Spleen (tissue), 11 donors: ENCODE data around the gene SHISA6. TPM values are rescaled to one million over a fixed set of nuclear protein-coding genes. Genes with fewer than 3 reads are reported as not detected.

Source experiments
- DNase-seq: peaks from one replicate; pipeline ENCODE4 v3.0.0-alpha.2; 2020
- H3K27ac ChIP-seq, 8 donors: fragments of 200-600 bp; sonication (generic) in 7 of 8; 1 replicate in 4 of 8; 2 replicates in 4 of 8; pipeline versions ENCODE4 v1.5.0 to v1.8.0; 2016 to 2021; ENCODE audit warnings: inconsistent platforms in 4 of 8, mild to moderate bottlenecking in 4 of 8, moderate library complexity in 1 of 8
- H3K27me3 ChIP-seq, 7 donors: fragments of 200-600 bp; sonication (generic) in 6 of 7; replicated peaks in 1 of 7; 1 replicate in 4 of 7; 2 replicates in 3 of 7; pipeline versions ENCODE4 v1.5.0 to v1.8.0; 2016 to 2021; ENCODE audit warnings: inconsistent platforms in 3 of 7, mild to moderate bottlenecking in 1 of 7
- H3K36me3 ChIP-seq, 6 donors: fragments of 200-600 bp; sonication (generic) in 5 of 6; 1 replicate in 4 of 6; 2 replicates in 2 of 6; pipeline versions ENCODE4 v1.5.0 to v1.8.0; 2016 to 2021; ENCODE audit warnings: inconsistent platforms in 2 of 6
- H3K4me1 ChIP-seq, 6 donors: fragments of 200-600 bp; sonication (generic) in 5 of 6; 1 replicate in 3 of 6; 2 replicates in 3 of 6; pipeline versions ENCODE4 v1.5.0 to v1.8.0; 2016 to 2021; ENCODE audit warnings: inconsistent platforms in 3 of 6
- H3K4me3 ChIP-seq, 8 donors: fragments of 200-600 bp; sonication (generic) in 7 of 8; 1 replicate in 4 of 8; 2 replicates in 4 of 8; pipeline versions ENCODE4 v1.5.0 to v1.8.0; 2016 to 2021; ENCODE audit warnings: inconsistent platforms in 4 of 8, mild to moderate bottlenecking in 4 of 8, moderate library complexity in 2 of 8
- H3K9me3 ChIP-seq, 8 donors: fragments of 200-600 bp; sonication (generic) in 7 of 8; 1 replicate in 4 of 8; 2 replicates in 4 of 8; pipeline versions ENCODE4 v1.5.0 to v1.8.0; 2016 to 2021; ENCODE audit warnings: inconsistent platforms in 4 of 8
- CTCF ChIP-seq, 11 experiments: fragments of 200-600 bp in 7 of 11; fragments of 450-650 bp in 4 of 11; sonication (generic) in 4 of 11; IDR thresholded peaks in 8 of 11; conservative IDR thresholded peaks in 3 of 11; 1 replicate in 7 of 11; 2 replicates in 4 of 11; pipeline versions ENCODE4 v1.4.0 to v1.8.0; 2016 to 2021; ENCODE audit warnings: antibody characterized with exemption in 11 of 11, inconsistent platforms in 4 of 11, mild to moderate bottlenecking in 1 of 11
- POLR2A ChIP-seq, 3 donors: fragments of 450-650 bp; IDR thresholded peaks; one replicate each; pipeline ENCODE4 v1.5.1; 2017; ENCODE audit warnings: antibody characterized with exemption in 3 of 3, mild to moderate bottlenecking in 1 of 3
- POLR2AphosphoS5 ChIP-seq, 3 donors: sonication (generic); formaldehyde crosslinking; IDR thresholded peaks; one replicate each; pipeline ENCODE4 v1.5.1; 2017; ENCODE audit warnings: antibody characterized with exemption in 3 of 3
- WGBS, 5 donors: extraction: QIAGEN DNeasy Blood & Tissue Kit in 3 of 5; methylation state at CpG; one replicate each; pipeline versions ENCODE4 v1.1.5 to v1.1.7; 2013 to 2018; 5-methylcytosine and 5-hydroxymethylcytosine counted together
- intact Hi-C: fragments of 100-400 bp; cut with DNase I; formaldehyde crosslinking; loops from one replicate; pipeline ENCODE4 v1.15.0; 2023; ENCODE audit warnings: low total_unique reads
- polyA plus RNA-seq, 3 donors: library from polyadenylated mRNA; stranded (reverse); fragments of 200-250 nt; gene quantifications; one replicate each; pipeline ENCODE4 v1.2.1, GENCODE V29; 2013
- total RNA-seq, 7 donors: library from RNA; depleted of rRNA in 3 of 7; stranded (reverse); fragments of >200 nt in 3 of 7; fragmentation: NEBNext Ultra II Directional in 4 of 7; extraction: Animal tissue kit (Norgen Biotek cat#: 25700) in 4 of 7; gene quantifications; one replicate each; pipeline versions ENCODE4 v1.1.0 to v1.2.1, GENCODE V29; 2016 to 2021
- donor health status: healthy with polysubstance abuse.
- donor health status: DM: no; HTN: no; CAD: no; lungs with moderate emphysema.
- donor health status: DM: no; HTN: no; CAD: no.
- donor health status: Bipolar disorder and iron deficiency.
- donor health status: healthy.
- donor health status: DM: no; HTN: no; CAD: no.
- donor health status: DM: yes; HTN: yes; CAD: no.

SHISA6 gene
- total and polyA plus RNA-seq, 10 donors: under 0.01 to 0.35 (median 0.10) TPM; not detected in 3

- Histone ChIP-seq H3K27ac (no peak overlapping the region), H3K4me1 (peaks cover 0 to 5% (median 0%) of the 10 kb centered on the region in 6 donors), H3K36me3 (no peaks in the 10 kb centered on the region), H3K9me3 (no peaks in the 10 kb centered on the region), H3K4me3 (no peak overlapping the region), H3K27me3 (no peaks in the 10 kb centered on the region)
- no peak for TF ChIP-seq POLR2A (IDR thresholded peaks at IDR 0.05)
- no peak for TF ChIP-seq CTCF (IDR thresholded peaks at IDR 0.05 in 8 of 11, conservative IDR thresholded peaks at IDR 0.05 in 3 of 11)
- no peak for TF ChIP-seq POLR2AphosphoS5 (IDR thresholded peaks at IDR 0.05)
- DNase-seq: no peak
- 23 to 43% (median 27%) methylated on average over 6 of the region's 6 CpGs for WGBS, 5 donors
- intact Hi-C loops: no loop called here
Observed at GRCh38 chr17:11610999-11611566, 370.1 kb downstream of the SHISA6 start.

- peaks cover 0 to 4% (median 0%) of the 10 kb centered on the region in 8 donors for H3K9me3 ChIP-seq
- no peaks in the 10 kb centered on the region for H3K36me3 ChIP-seq
- H3K27me3 ChIP-seq: peaks cover 0 to 8% (median 0%) of the 10 kb centered on the region in 7 donors
- DNase-seq: no peak
- H3K27ac ChIP-seq: no peak overlapping the region
- intact Hi-C loops: no loop called here
- H3K4me1 ChIP-seq: peaks cover 0 to 5% (median 0%) of the 10 kb centered on the region in 6 donors
- WGBS, 5 donors: 49 to 64% (median 57%) methylated on average over 2 of the region's 2 CpGs
- H3K4me3 ChIP-seq: no peak overlapping the region
- TF ChIP-seq POLR2A (IDR thresholded peaks at IDR 0.05): no peak
- no peak for TF ChIP-seq POLR2AphosphoS5 (IDR thresholded peaks at IDR 0.05)
- no peak for TF ChIP-seq CTCF (IDR thresholded peaks at IDR 0.05 in 8 of 11, conservative IDR thresholded peaks at IDR 0.05 in 3 of 11)
Observed at GRCh38 chr17:11612956-11613355, 371.9 kb downstream of the SHISA6 start.
